GM23248 (cell line): Measurements from ENCODE around the gene CNN3. TPM values are rescaled to one million over a fixed set of nuclear protein-coding genes. Genes with fewer than 3 reads are reported as not detected.
A peak's percentile ranks its signal among the peaks of the same experiment; 100 is the strongest.

Source experiments
- DNase-seq: peaks from one replicate; pipeline ENCODE4 v3.0.0-alpha.2; 2015
- H2AFZ ChIP-seq: fragments of 200-600 bp; sonication (generic); 2 replicates; pipeline ENCODE4 v1.6.1; 2016; ENCODE audit warnings: antibody characterized with exemption
- H3F3A ChIP-seq: fragments of 200-600 bp; sonication (generic); 2 replicates; pipeline ENCODE4 v1.6.1; 2016; ENCODE audit warnings: mild to moderate bottlenecking, antibody characterized with exemption, mixed run types; ENCODE audit not compliant: insufficient read depth
- H3K27ac ChIP-seq: fragments of 200-600 bp; sonication (generic); 2 replicates; pipeline ENCODE4 v1.5.1; 2016; ENCODE audit warnings: mild to moderate bottlenecking
- H3K27me3 ChIP-seq: fragments of 200-600 bp; sonication (generic); replicated peaks from 2 replicates; pipeline ENCODE4 v1.6.1; 2016; ENCODE audit warnings: mild to moderate bottlenecking; ENCODE audit not compliant: insufficient read depth
- H3K36me3 ChIP-seq: fragments of 200-600 bp; sonication (generic); 2 replicates; pipeline ENCODE4 v1.6.1; 2016; ENCODE audit warnings: low read depth, mild to moderate bottlenecking
- H3K4me1 ChIP-seq: fragments of 200-600 bp; sonication (generic); 2 replicates; pipeline ENCODE4 v1.6.1; 2016; ENCODE audit warnings: mild to moderate bottlenecking; ENCODE audit not compliant: insufficient read depth
- H3K4me2 ChIP-seq: fragments of 200-600 bp; sonication (generic); one replicate; pipeline ENCODE4 v1.6.1; 2016; ENCODE audit warnings: mild to moderate bottlenecking; ENCODE audit not compliant: unreplicated experiment
- H3K4me3 ChIP-seq: fragments of 200-600 bp; sonication (generic); 2 replicates; pipeline ENCODE4 v1.5.1; 2016; ENCODE audit warnings: mild to moderate bottlenecking
- H3K79me2 ChIP-seq: fragments of 200-600 bp; sonication (generic); 2 replicates; pipeline ENCODE4 v1.6.1; 2016; ENCODE audit warnings: mild to moderate bottlenecking; ENCODE audit not compliant: insufficient read depth
- H3K9ac ChIP-seq: fragments of 200-600 bp; sonication (generic); 2 replicates; pipeline ENCODE4 v1.6.1; 2016; ENCODE audit warnings: mild to moderate bottlenecking
- H3K9me2 ChIP-seq: fragments of 200-600 bp; sonication (generic); 2 replicates; pipeline ENCODE4 v1.6.1; 2016; ENCODE audit warnings: mixed run types, mild to moderate bottlenecking, moderate library complexity; ENCODE audit not compliant: insufficient read depth
- H3K9me3 ChIP-seq: fragments of 200-600 bp; sonication (generic); one replicate; pipeline ENCODE4 v1.6.1; 2017; ENCODE audit warnings: low read depth
- H4K20me1 ChIP-seq: fragments of 200-600 bp; sonication (generic); 2 replicates; pipeline ENCODE4 v1.6.0; 2016; ENCODE audit not compliant: insufficient read depth
- EZH2 ChIP-seq: fragments of 200-600 bp; sonication (generic); IDR thresholded peaks from 2 replicates; pipeline ENCODE4 v1.6.1; 2018; ENCODE audit warnings: antibody characterized with exemption, mild to moderate bottlenecking; ENCODE audit not compliant: insufficient read depth, poor library complexity, severe bottlenecking
- EZH2phosphoT487 ChIP-seq: fragments of 200-600 bp; sonication (generic); IDR thresholded peaks from 2 replicates; pipeline ENCODE4 v1.6.1; 2018; ENCODE audit warnings: antibody characterized with exemption, moderate library complexity, mild to moderate bottlenecking, low read depth; ENCODE audit not compliant: insufficient read depth
- WGBS, 2 experiments: methylation state at CpG; one replicate each; pipeline ENCODE4 v1.1.6; 2015 to 2017; ENCODE audit warnings: low lambda C conversion rate in 2 of 2, low coverage in 1 of 2; ENCODE audit errors: missing lambda C conversion rate in 2 of 2; 5-methylcytosine and 5-hydroxymethylcytosine counted together
- in situ Hi-C: fragments of 300-500 bp; cut with MboI; formaldehyde crosslinking; loops from 2 replicates; pipeline ENCODE4 v1.15.0; 2020
- polyA plus RNA-seq: library from polyadenylated mRNA; unstranded; fragments of >200 nt; fragmentation: Nextera tagmentation; extraction: Ambion mirVana; gene quantifications from 2 replicates; pipeline ENCODE4 v1.2.1, GENCODE V29; 2016
- total RNA-seq: library from RNA; depleted of rRNA; stranded (reverse); fragments of >200 nt; shearing (Covaris generic); gene quantifications from 2 replicates; pipeline ENCODE4 v1.2.3, GENCODE V29; 2014

Gene CNN3
- total and polyA plus RNA-seq, 2 experiments from 2014 or later, result 213 to 359 TPM

DNA sequence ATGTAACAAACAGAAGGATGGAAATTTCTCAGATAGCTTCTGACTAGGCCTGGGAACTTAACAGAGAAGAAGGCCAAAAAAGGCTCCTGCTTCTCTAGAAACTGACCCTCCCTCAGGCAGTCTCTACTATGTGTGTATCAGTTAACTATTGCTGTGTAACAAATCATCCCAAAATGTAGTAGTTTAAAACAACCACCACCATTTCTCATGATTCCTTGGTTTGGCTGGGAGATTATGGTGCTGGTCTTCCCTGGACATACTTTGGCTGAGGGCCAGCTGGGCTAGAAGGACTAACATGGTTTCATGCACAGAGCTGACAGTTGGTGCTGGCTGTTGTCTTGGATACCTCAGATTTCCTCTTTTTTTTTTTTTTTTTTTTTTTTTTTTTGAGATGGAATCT, 26.2 kb upstream of the CNN3 start:
- Histone ChIP-seq H3K27me3 (no peaks in the 10 kb centered on the region), H3K9me3 (no peaks in the 10 kb centered on the region), H3K4me3 (no peak overlapping the region), H3F3A (peaks cover 5% of the 10 kb centered on the region; the same call in 1 of the 2 replicates), H3K9me2 (no peaks in the 10 kb centered on the region), H3K36me3 (no peaks in the 10 kb centered on the region), H3K4me1 (0 out of 2 replicates have a peak, but pooled peaks cover 17% of the 10 kb centered on the region), H3K9ac (no peak overlapping the region), H3K27ac (no peak overlapping the region), H3K79me2 (no peaks in the 10 kb centered on the region), H2AFZ (no peak overlapping the region), H3K4me2 (no peak overlapping the region), H4K20me1 (no peaks in the 10 kb centered on the region)
- TF ChIP-seq EZH2phosphoT487, result no peak
- TF ChIP-seq EZH2, result no peak
- DNase-seq, result no peak
- in situ Hi-C loops, result no loop called here

DNA sequence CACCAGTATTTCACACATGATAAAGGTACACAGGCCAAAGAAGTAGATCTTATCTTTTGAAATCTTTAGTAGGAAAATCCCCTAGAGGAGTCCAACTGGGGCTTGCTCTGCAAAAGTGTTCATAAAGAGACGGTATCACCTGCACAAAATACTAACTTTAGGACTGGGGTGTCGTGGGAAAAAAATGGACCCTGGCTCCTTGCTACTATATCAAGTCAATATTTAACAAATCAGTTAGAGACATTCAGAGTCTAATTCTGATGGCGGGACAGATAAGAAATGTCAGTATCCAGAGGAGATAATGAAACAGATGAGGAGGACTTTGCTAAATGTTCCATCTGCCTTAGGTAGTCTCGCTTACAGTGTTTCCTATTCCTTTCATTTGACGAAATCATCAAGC, 25.6 kb upstream of the CNN3 start:
- H3K4me1 ChIP-seq, result 0 out of 2 replicates have a peak, but pooled peaks cover 20% of the 10 kb centered on the region
- 95 to 98% methylated on average over 5 of the region's 5 CpGs for WGBS, 2 experiments
- no peak overlapping the region for H3K27ac ChIP-seq

DNA sequence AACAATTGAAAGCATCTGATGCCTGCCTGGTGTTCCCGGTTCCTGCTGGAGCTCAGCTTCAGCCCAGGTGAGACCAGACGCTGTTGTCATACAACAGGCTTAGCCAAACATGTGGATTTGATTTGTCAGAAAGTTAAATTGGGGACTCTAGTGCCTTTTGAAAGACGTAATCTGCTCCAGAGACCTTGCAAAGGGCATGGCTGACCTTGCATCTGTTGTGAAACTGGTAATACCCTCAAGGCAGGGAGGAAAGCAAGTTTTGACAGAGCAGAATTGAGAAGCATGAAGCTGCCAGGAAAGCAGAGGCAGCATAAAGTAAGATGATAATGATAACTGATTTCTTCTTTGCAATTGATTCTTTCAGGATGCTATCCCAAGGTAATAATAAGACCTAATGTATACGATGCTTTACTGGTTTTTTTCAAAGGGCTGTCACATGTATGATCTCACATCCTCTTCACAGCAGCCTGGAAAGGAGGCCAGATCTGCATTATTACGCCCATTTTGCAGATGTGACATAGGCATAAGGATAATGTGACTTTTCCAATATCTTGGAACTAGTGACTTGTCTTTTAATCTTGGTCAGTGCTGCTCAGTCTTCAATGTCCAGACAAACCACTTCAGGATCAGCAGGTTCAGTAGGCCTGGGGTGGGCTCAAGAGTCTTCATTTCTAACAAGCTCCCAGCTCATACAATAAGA, 24.7 kb upstream of the CNN3 start:
- Histone ChIP-seq H3K27me3 (no peaks in the 10 kb centered on the region), H2AFZ (no peak overlapping the region), H3K4me1 (0 out of 2 replicates have a peak, but pooled peaks cover 27% of the 10 kb centered on the region), H3F3A (peaks cover 11% of the 10 kb centered on the region), H3K27ac (no peak overlapping the region), H3K9me3 (no peaks in the 10 kb centered on the region), H3K79me2 (no peaks in the 10 kb centered on the region), H3K4me3 (no peak overlapping the region), H4K20me1 (no peaks in the 10 kb centered on the region), H3K36me3 (no peaks in the 10 kb centered on the region), H3K9ac (no peak overlapping the region), H3K4me2 (no peak overlapping the region), H3K9me2 (no peaks in the 10 kb centered on the region)
- in situ Hi-C loops, result no loop called here
- WGBS, 2 experiments, result 50 to 52% methylated on average over 5 of the region's 5 CpGs
- no peak for DNase-seq
- TF ChIP-seq EZH2, result no peak
- TF ChIP-seq EZH2phosphoT487, result no peak

More for the DNA sequence above, 25.6 kb upstream of the CNN3 start:
- no peaks in the 10 kb centered on the region for H3K79me2 ChIP-seq
- in situ Hi-C loops, result no loop called here
- H3K36me3 ChIP-seq, result no peaks in the 10 kb centered on the region
- no peaks in the 10 kb centered on the region for H3K9me2 ChIP-seq
- H3K4me2 ChIP-seq, result no peak overlapping the region
- TF ChIP-seq EZH2phosphoT487 (no peak), EZH2 (no peak)
- H3F3A ChIP-seq, result peaks cover 5% of the 10 kb centered on the region; the same call in 1 of the 2 replicates
- no peaks in the 10 kb centered on the region for H3K27me3 ChIP-seq
- H3K9ac ChIP-seq, result no peak overlapping the region
- H2AFZ ChIP-seq, result no peak overlapping the region
- no peaks in the 10 kb centered on the region for H3K9me3 ChIP-seq
- H3K4me3 ChIP-seq, result no peak overlapping the region
- H4K20me1 ChIP-seq, result no peaks in the 10 kb centered on the region
- no peak for DNase-seq

DNA sequence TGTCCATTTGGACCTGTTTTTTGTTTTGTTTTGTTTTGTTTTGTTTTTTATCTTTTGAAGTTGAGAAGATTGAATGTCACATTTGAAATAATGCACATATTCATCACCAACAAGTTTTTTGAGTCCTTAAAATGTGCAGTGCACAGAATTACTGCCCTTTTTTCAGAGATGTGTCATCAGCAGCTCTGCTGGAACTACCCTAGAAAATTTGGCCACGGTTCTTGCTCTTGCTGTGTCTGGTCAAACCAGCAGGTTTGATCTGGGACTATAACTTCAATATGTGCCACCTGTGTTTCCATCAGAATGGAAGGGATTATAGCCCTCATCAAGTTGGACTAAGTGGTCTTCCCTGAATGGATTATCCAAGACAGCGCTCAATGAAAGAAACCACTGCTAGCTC, 24.1 kb upstream of the CNN3 start:
- DNase-seq, result peak; percentile 62
- Histone ChIP-seq H4K20me1 (no peaks in the 10 kb centered on the region), H2AFZ (no peak overlapping the region), H3K4me2 (no peak overlapping the region), H3K9ac (no peak overlapping the region), H3K79me2 (no peaks in the 10 kb centered on the region), H3K4me1 (0 out of 2 replicates have a peak, but pooled peaks cover 27% of the 10 kb centered on the region), H3K27ac (no peak overlapping the region), H3K9me2 (no peaks in the 10 kb centered on the region), H3K9me3 (no peaks in the 10 kb centered on the region), H3F3A (peaks cover 13% of the 10 kb centered on the region), H3K27me3 (no peaks in the 10 kb centered on the region), H3K4me3 (no peak overlapping the region), H3K36me3 (no peaks in the 10 kb centered on the region)
- in situ Hi-C loops, result no loop called here
- TF ChIP-seq EZH2 (no peak), EZH2phosphoT487 (no peak)
- 37 to 40% methylated on average over 2 of the region's 2 CpGs for WGBS, 2 experiments
